HL-60/S4 (cell line): Measurements from ENCODE around the gene LRRFIP1.

Experiments
- in situ Hi-C: fragments of 300-500 bp; cut with MboI; formaldehyde crosslinking; loops from 2 replicates; pipeline ENCODE4 v1.14.3; 2022; ENCODE audit warnings: low sequenced_read_pairs

Gene LRRFIP1

GRCh38 chr2:237721458-237721857, 94.1 kb downstream of the LRRFIP1 start:
- in situ Hi-C loops, result no loop called here

GRCh38 chr2:237722616-237723015, 95.2 kb downstream of the LRRFIP1 start:
- in situ Hi-C loops, result no loop called here

GRCh38 chr2:237723023-237723422, 95.6 kb downstream of the LRRFIP1 start:
- in situ Hi-C loops, result no loop called here

- in situ Hi-C loops, result no loop called here
These were observed 96.2 kb downstream of the LRRFIP1 start for GRCh38 chr2:237723602-237724001.

GRCh38 chr2:237724811-237725478, 97.6 kb downstream of the LRRFIP1 start:
- in situ Hi-C loops, result no loop called here

GRCh38 chr2:237725661-237726060, 98.3 kb downstream of the LRRFIP1 start:
- in situ Hi-C loops, result no loop called here

- in situ Hi-C loops, result no loop called here
These were observed 99.0 kb downstream of the LRRFIP1 start for GRCh38 chr2:237726401-237726830.

GRCh38 chr2:237727363-237727762, 100.0 kb downstream of the LRRFIP1 start:
- in situ Hi-C loops, result no loop called here

GRCh38 chr2:237729681-237730475, 102.5 kb downstream of the LRRFIP1 start:
- in situ Hi-C loops, result no loop called here

- in situ Hi-C loops, result no loop called here
These were observed 104.3 kb downstream of the LRRFIP1 start for GRCh38 chr2:237731663-237732062.

- in situ Hi-C loops, result no loop called here
These were observed 104.7 kb downstream of the LRRFIP1 start for GRCh38 chr2:237732070-237732469.

GRCh38 chr2:237732790-237733381, 105.5 kb downstream of the LRRFIP1 start:
- in situ Hi-C loops, result no loop called here

- in situ Hi-C loops, result no loop called here
These were observed 106.4 kb downstream of the LRRFIP1 start for GRCh38 chr2:237733677-237734300.

- in situ Hi-C loops, result no loop called here
These were observed 107.7 kb downstream of the LRRFIP1 start for GRCh38 chr2:237734905-237735623.

- in situ Hi-C loops, result no loop called here
These were observed 108.4 kb downstream of the LRRFIP1 start for GRCh38 chr2:237735798-237736197.

- in situ Hi-C loops, result no loop called here
These were observed 109.4 kb downstream of the LRRFIP1 start for GRCh38 chr2:237736783-237737182.

GRCh38 chr2:237737196-237737865, 109.9 kb downstream of the LRRFIP1 start:
- in situ Hi-C loops, result no loop called here

- in situ Hi-C loops, result no loop called here
These were observed 110.9 kb downstream of the LRRFIP1 start for GRCh38 chr2:237738255-237738654.

- in situ Hi-C loops, result no loop called here
These were observed 111.7 kb downstream of the LRRFIP1 start for GRCh38 chr2:237739101-237739500.

GRCh38 chr2:237742191-237742590, 114.8 kb downstream of the LRRFIP1 start:
- in situ Hi-C loops, result no loop called here
